Body of pancreas (tissue), 4 donors: ENCODE data around the gene FAM229A. TPM values are rescaled to one million over a fixed set of nuclear protein-coding genes. Genes with fewer than 3 reads are reported as not detected.

Experiments used
- ATAC-seq: fragments of 150-250 bp; one replicate; pipeline ENCODE4 v1.9.1; 2016
- DNase-seq, 4 donors: peaks; one replicate each; pipeline ENCODE4 v3.0.0-alpha.2; 2019
- H3K27ac ChIP-seq, 4 donors: fragments of 200-600 bp; sonication (generic); 1 replicate in 3 of 4; 2 replicates in 1 of 4; pipeline versions ENCODE4 v1.5.1 to v1.6.1; 2016 to 2019; ENCODE audit warnings: mild to moderate bottlenecking in 1 of 4, mixed read lengths in 1 of 4, moderate library complexity in 1 of 4
- H3K27me3 ChIP-seq, 2 donors: fragments of 200-600 bp; sonication (generic); one replicate each; pipeline ENCODE4 v1.6.0; 2016; ENCODE audit warnings: mild to moderate bottlenecking in 1 of 2
- H3K36me3 ChIP-seq, 2 donors: fragments of 200-600 bp; sonication (generic); replicated peaks in 1 of 2; 2 replicates each; pipeline ENCODE4 v1.5.1; 2016; ENCODE audit warnings: low read depth in 2 of 2; ENCODE audit not compliant: insufficient read depth in 1 of 2
- H3K4me1 ChIP-seq: fragments of 200-600 bp; sonication (generic); one replicate; pipeline ENCODE4 v1.6.0; 2016
- H3K4me3 ChIP-seq, 2 donors: fragments of 200-600 bp; sonication (generic); 1 replicate in 1 of 2; 2 replicates in 1 of 2; pipeline ENCODE4 v1.5.1; 2016 to 2019
- H3K9me3 ChIP-seq, 3 donors: fragments of 200-600 bp; sonication (generic); 1 replicate in 2 of 3; 2 replicates in 1 of 3; pipeline ENCODE4 v1.5.1; 2016
- POLR2A ChIP-seq, 3 donors: fragments of 450-650 bp; IDR thresholded peaks; one replicate each; pipeline ENCODE4 v1.6.1; 2016; ENCODE audit warnings: antibody characterized with exemption in 3 of 3, mild to moderate bottlenecking in 2 of 3
- WGBS, 2 donors: methylation state at CpG; one replicate each; pipeline ENCODE4 v1.1.5; 2017; 5-methylcytosine and 5-hydroxymethylcytosine counted together
- intact Hi-C: fragments of 100-400 bp; cut with DNase I; formaldehyde crosslinking; loops from one replicate; pipeline ENCODE4 v1.15.1; 2023
- total RNA-seq, 2 donors: library from RNA; depleted of rRNA; stranded (reverse); fragments of >200 nt; gene quantifications; one replicate each; pipeline ENCODE4 v1.1.0, GENCODE V29; 2016
- TF ChIP-seq, protein P1 (sequence below), 7 experiments: fragments of 450-650 bp in 4 of 7; fragments of 200-600 bp in 3 of 7; sonication (generic) in 3 of 7; IDR thresholded peaks; one replicate each; pipeline ENCODE4 v1.5.1; 2016 to 2019; ENCODE audit warnings: antibody characterized with exemption in 7 of 7

The FAM229A gene
- total RNA-seq, 2 donors from 2014 or later, result 3.6 to 15.6 TPM

DNA sequence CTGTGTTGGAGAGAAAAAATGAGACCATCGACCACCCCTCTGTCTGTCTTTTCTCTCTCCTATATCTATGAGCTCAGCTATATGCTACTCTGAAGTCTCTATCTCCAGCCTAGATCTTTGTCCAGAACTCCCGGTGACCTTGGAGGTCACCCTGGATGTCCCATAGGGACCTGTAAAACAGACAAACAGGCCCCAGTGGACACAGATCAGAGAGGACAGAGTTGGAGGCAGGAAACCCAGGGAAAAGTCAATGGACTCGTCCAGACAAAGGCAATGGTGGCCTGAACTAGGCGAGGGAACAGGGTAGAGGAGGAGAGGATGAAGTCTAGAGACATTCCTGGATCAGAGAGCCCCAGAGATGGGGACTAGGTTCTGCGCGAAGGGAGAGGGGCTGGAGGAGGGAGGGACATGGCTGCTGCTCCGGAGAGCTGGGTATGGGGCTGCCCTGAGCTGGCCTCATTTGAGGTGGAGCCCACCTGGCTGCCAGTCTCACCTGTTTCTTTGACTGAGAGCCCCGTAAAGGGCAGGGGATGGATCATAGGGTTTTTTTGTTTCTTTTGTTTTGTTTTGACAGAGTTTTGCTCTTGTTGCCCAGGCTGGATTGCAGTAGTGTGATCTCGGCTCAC, 15.6 kb downstream of the FAM229A start:
- 85 to 89% methylated on average over 9 of the region's 9 CpGs for WGBS, 2 donors
- Histone ChIP-seq H3K9me3 (no peaks in the 10 kb centered on the region), H3K4me3 (no peak overlapping the region), H3K36me3 (no peaks in the 10 kb centered on the region), H3K4me1 (peaks cover 17% of the 10 kb centered on the region), H3K27ac (no peak overlapping the region), H3K27me3 (no peaks in the 10 kb centered on the region)
- ATAC-seq, result no peak
- intact Hi-C loops, result no loop called here
- TF ChIP-seq, protein P1, sequence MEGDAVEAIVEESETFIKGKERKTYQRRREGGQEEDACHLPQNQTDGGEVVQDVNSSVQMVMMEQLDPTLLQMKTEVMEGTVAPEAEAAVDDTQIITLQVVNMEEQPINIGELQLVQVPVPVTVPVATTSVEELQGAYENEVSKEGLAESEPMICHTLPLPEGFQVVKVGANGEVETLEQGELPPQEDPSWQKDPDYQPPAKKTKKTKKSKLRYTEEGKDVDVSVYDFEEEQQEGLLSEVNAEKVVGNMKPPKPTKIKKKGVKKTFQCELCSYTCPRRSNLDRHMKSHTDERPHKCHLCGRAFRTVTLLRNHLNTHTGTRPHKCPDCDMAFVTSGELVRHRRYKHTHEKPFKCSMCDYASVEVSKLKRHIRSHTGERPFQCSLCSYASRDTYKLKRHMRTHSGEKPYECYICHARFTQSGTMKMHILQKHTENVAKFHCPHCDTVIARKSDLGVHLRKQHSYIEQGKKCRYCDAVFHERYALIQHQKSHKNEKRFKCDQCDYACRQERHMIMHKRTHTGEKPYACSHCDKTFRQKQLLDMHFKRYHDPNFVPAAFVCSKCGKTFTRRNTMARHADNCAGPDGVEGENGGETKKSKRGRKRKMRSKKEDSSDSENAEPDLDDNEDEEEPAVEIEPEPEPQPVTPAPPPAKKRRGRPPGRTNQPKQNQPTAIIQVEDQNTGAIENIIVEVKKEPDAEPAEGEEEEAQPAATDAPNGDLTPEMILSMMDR (IDR thresholded peaks at IDR 0.05), result no peak
- TF ChIP-seq POLR2A (IDR thresholded peaks at IDR 0.05), result no peak
- DNase-seq, result no peak

DNA sequence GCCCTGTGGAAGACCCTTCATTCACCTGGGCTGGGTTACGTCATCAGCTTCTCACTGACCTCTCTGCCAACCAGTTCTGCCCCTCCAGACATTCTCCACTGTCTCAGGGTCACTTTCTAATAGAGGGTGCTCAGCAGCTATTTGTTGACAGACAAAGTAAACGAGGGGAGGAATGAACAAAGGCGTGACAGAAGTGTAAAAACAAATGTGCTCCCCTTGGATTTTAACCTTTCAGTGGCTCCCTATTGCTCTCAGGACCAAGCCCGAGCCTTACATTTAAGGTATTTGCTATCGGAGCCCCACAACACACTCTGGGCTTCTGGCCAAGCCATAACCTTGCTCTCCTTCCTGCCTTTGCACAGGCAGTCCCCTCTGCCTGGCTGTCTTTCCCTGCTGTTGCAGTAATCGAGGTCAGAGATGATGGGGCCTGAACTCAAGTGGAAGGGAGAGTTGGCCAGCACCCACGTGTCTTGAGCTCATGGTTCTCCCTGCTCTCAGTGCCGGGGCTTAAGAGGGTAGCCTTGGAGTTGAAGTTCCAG, 16.9 kb downstream of the FAM229A start:
- Histone ChIP-seq H3K9me3 (no peaks in the 10 kb centered on the region), H3K4me3 (no peak overlapping the region), H3K36me3 (no peaks in the 10 kb centered on the region), H3K4me1 (peaks cover 11% of the 10 kb centered on the region), H3K27ac (peak overlapping the region in 3 of 4 donors; percentile 7 to 27 (median 15)), H3K27me3 (no peaks in the 10 kb centered on the region)
- DNase-seq, result peak; percentile 46 to 77 (median 72)
- 11 to 20% methylated on average over 6 to 8 of the region's 8 CpGs for WGBS, 2 donors
- peak; percentile 31 for ATAC-seq
- intact Hi-C loops, result no loop called here
- no peak for TF ChIP-seq POLR2A (IDR thresholded peaks at IDR 0.05)
- TF ChIP-seq, protein P1 (IDR thresholded peaks at IDR 0.05), result no peak

DNA sequence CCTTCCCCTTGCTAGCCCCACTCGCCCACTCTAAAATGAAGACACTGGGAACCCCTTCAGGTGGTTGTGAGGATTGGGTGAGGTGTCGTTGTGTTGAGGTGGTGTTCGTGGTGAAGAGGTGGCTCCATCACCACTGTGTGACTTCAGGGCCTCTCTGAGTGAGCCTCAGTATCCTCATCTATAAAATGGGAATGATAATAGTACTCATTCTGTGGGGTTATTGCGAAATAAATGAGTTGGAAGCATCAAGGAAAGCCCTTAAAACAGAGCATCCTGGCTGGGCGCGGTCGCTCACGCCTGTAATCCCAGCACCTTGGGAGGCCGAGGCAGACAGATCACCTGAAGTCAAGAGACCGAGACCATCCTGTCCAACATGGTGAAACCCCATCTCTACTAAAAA, 19.6 kb downstream of the FAM229A start:
- Histone ChIP-seq H3K27me3 (no peaks in the 10 kb centered on the region), H3K4me3 (no peak overlapping the region), H3K27ac (peak overlapping the region in 1 of 4 donors; percentile 69), H3K36me3 (no peaks in the 10 kb centered on the region), H3K4me1 (peaks cover 18% of the 10 kb centered on the region), H3K9me3 (no peaks in the 10 kb centered on the region)
- intact Hi-C loops, result no loop called here
- ATAC-seq, result no peak
- 87 to 92% methylated on average over 10 of the region's 10 CpGs for WGBS, 2 donors
- TF ChIP-seq POLR2A (IDR thresholded peaks at IDR 0.05), result no peak
- TF ChIP-seq, protein P1 (IDR thresholded peaks at IDR 0.05), result no peak
- DNase-seq, result no peak

DNA sequence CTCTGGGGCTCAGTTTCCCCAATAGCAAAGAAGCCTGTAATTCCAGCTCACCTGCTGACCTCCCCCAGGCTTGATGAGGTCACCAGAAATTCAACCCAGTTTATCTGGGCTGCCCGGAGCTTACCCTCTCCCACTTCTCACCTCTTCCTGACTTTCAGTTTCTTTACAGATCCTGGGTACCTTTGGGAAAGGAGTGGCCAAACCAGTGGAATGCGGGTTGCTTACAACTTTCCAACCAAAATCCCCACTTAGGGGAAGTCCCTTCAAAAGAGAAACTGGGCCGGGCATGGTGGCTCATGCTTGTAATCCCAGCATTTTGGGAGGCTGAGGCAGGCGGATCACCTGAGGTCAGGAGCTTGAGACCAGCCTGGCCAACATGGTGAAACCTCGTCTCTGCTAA, 20.3 kb downstream of the FAM229A start:
- Histone ChIP-seq H3K27me3 (no peaks in the 10 kb centered on the region), H3K4me3 (no peak overlapping the region), H3K4me1 (peaks cover 18% of the 10 kb centered on the region), H3K36me3 (no peaks in the 10 kb centered on the region), H3K27ac (peak overlapping the region in 3 of 4 donors; percentile 32 to 69 (median 37)), H3K9me3 (no peaks in the 10 kb centered on the region)
- intact Hi-C loops, result no loop called here
- peak; percentile 54 for ATAC-seq
- DNase-seq, result peak in 1 of 4 donors; percentile 33
- 67 to 71% methylated on average over 5 of the region's 5 CpGs for WGBS, 2 donors
- TF ChIP-seq, protein P1 (IDR thresholded peaks at IDR 0.05), result no peak
- no peak for TF ChIP-seq POLR2A (IDR thresholded peaks at IDR 0.05)
